B cell (primary cell): ENCODE measurements around the gene EHMT2. TPM values are rescaled to one million over a fixed set of nuclear protein-coding genes. Genes with fewer than 3 reads are reported as not detected.
A peak's percentile ranks its signal among the peaks of the same experiment; 100 is the strongest.

ENCODE experiments used
- ATAC-seq: fragments of 200-7000 bp; cut with Tn5 transposase; one replicate; pipeline ENCODE4 v1.10.0; 2021; ENCODE audit warnings: low read depth, mild to moderate bottlenecking, moderate number of reproducible peaks, moderate library complexity
- CTCF ChIA-PET: fragments of 350-600 bp; sonication (Branson Sonifier 250); formaldehyde crosslinking; loops from one replicate; lab custom pipeline; 2021; ENCODE audit warnings: antibody characterized with exemption, inconsistent platforms; lab: Charles Lee
- POLR2A ChIA-PET: fragments of 350-600 bp; sonication (Branson Sonifier 250); formaldehyde crosslinking; loops from one replicate; lab custom pipeline; 2021; ENCODE audit warnings: antibody characterized with exemption; lab: Charles Lee
- DNase-seq: peaks from one replicate; pipeline ENCODE4 v3.0.0; 2013
- H2AFZ ChIP-seq: 2 replicates; pipeline ENCODE4 v1.6.1; 2012; ENCODE audit warnings: mild to moderate bottlenecking, low read depth, low read length; ENCODE audit not compliant: insufficient read depth, poor library complexity, severe bottlenecking
- H3K27ac ChIP-seq, 2 donors: 1 replicate in 1 of 2; 2 replicates in 1 of 2; pipeline ENCODE4 v1.5.1; 2012 to 2013; ENCODE audit warnings: low read length in 2 of 2, mild to moderate bottlenecking in 2 of 2, moderate library complexity in 1 of 2
- H3K27me3 ChIP-seq, 4 experiments: fragments of 200-600 bp in 1 of 4; sonication (generic) in 1 of 4; replicated peaks in 1 of 4; 1 replicate in 2 of 4; 2 replicates in 2 of 4; pipeline versions ENCODE4 v1.6.1 to v1.7.0; 2013 to 2016; ENCODE audit warnings: low read length in 3 of 4, mild to moderate bottlenecking in 2 of 4, mixed read lengths in 1 of 4, moderate library complexity in 1 of 4; ENCODE audit not compliant: insufficient read depth in 4 of 4, control insufficient read depth in 3 of 4; ENCODE audit errors: control extremely low read depth in 1 of 4
- H3K36me3 ChIP-seq, 2 experiments: replicated peaks in 1 of 2; 1 replicate in 1 of 2; 2 replicates in 1 of 2; pipeline versions ENCODE4 v1.6.1 to v1.7.1; 2013; ENCODE audit warnings: low read length in 1 of 2; ENCODE audit not compliant: insufficient read depth in 2 of 2, control insufficient read depth in 1 of 2; ENCODE audit errors: control extremely low read depth in 1 of 2, extremely low read depth in 1 of 2
- H3K4me1 ChIP-seq, 2 donors: fragments of 200-600 bp in 1 of 2; sonication (generic) in 1 of 2; 1 replicate in 1 of 2; 2 replicates in 1 of 2; pipeline versions ENCODE4 v1.5.1 to v1.6.1; 2013 to 2017; ENCODE audit warnings: low read length in 2 of 2; ENCODE audit not compliant: control insufficient read depth in 2 of 2, insufficient read depth in 2 of 2
- H3K4me2 ChIP-seq: replicated peaks from 2 replicates; pipeline ENCODE3; 2012; ENCODE audit warnings: mild to moderate bottlenecking, low read depth, low read length; ENCODE audit not compliant: poor library complexity, severe bottlenecking
- H3K4me3 ChIP-seq, 5 experiments: fragments of 200-600 bp in 1 of 5; sonication (generic) in 1 of 5; 1 replicate in 3 of 5; 2 replicates in 2 of 5; pipeline versions ENCODE4 v1.5.1 to v1.7.0; 2011 to 2016; ENCODE audit warnings: low read length in 4 of 5, mild to moderate bottlenecking in 4 of 5, low read depth in 2 of 5, control low read depth in 1 of 5, moderate library complexity in 1 of 5; ENCODE audit not compliant: insufficient read depth in 1 of 5; ENCODE audit errors: control extremely low read depth in 1 of 5, extremely low read depth in 1 of 5
- H3K79me2 ChIP-seq: fragments of 200-600 bp; sonication (generic); one replicate; pipeline ENCODE4 v1.6.0; 2016; ENCODE audit warnings: low read length; ENCODE audit not compliant: control insufficient read depth, insufficient read depth
- H3K9ac ChIP-seq: fragments of 200-600 bp; sonication (generic); 2 replicates; pipeline ENCODE4 v1.6.1; 2017; ENCODE audit warnings: mild to moderate bottlenecking, low read length, moderate library complexity
- H3K9me3 ChIP-seq, 3 donors: one replicate each; pipeline versions ENCODE4 v1.6.1 to v1.7.1; 2013; ENCODE audit warnings: low read length in 2 of 3; ENCODE audit not compliant: control insufficient read depth in 2 of 3, insufficient read depth in 1 of 3; ENCODE audit errors: control extremely low read depth in 1 of 3
- H4K20me1 ChIP-seq: 2 replicates; pipeline ENCODE4 v1.6.0; 2012; ENCODE audit warnings: mild to moderate bottlenecking, low read length; ENCODE audit not compliant: insufficient read depth, control insufficient read depth, poor library complexity, severe bottlenecking
- H3K27ac Mint-ChIP-seq: one replicate; pipeline ENCODE4 v1.8.0; 2021; ENCODE audit warnings: mixed read lengths
- H3K27me3 Mint-ChIP-seq: one replicate; pipeline ENCODE4 v1.8.0; 2021; ENCODE audit warnings: mixed read lengths
- H3K4me1 Mint-ChIP-seq: one replicate; pipeline ENCODE4 v1.8.0; 2021; ENCODE audit warnings: mixed read lengths
- H3K4me3 Mint-ChIP-seq: one replicate; pipeline ENCODE4 v1.8.0; 2021; ENCODE audit warnings: mixed read lengths
- H3K9me3 Mint-ChIP-seq: one replicate; pipeline ENCODE4 v1.8.0; 2022; ENCODE audit warnings: mixed read lengths; ENCODE audit not compliant: insufficient read depth
- EZH2 ChIP-seq: IDR thresholded peaks from 2 replicates; pipeline ENCODE4 v1.6.1; 2012; ENCODE audit warnings: borderline replicate concordance, low read depth, mild to moderate bottlenecking, moderate library complexity, low read length; ENCODE audit not compliant: insufficient read depth, poor library complexity, severe bottlenecking
- WGBS: methylation state at CpG from one replicate; pipeline ENCODE4 v1.1.5; 2013; ENCODE audit warnings: missing lambda C conversion rate; ENCODE audit not compliant: insufficient coverage; 5-methylcytosine and 5-hydroxymethylcytosine counted together
- intact Hi-C: fragments of 100-400 bp; cut with micrococcal nuclease; formaldehyde crosslinking; loops from one replicate; pipeline ENCODE4 v1.10.0; 2022
- polyA plus RNA-seq: library from polyadenylated mRNA; depleted of rRNA; stranded (reverse); fragments of >200 nt; gene quantifications from 2 replicates; pipeline ENCODE4 v1.2.3, GENCODE V29; 2012
- total RNA-seq, 2 donors: library from RNA; stranded (reverse); fragments of 120-200 nt in 1 of 2; gene quantifications; 1 replicate in 1 of 2; 2 replicates in 1 of 2; pipeline versions ENCODE4 v1.2.3 to v1.2.4, GENCODE V29; 2013 to 2022
- TF ChIP-seq, protein P1 (sequence below): fragments of 200-600 bp; IDR thresholded peaks from one replicate; pipeline ENCODE4 v1.8.0; 2022; ENCODE audit warnings: antibody characterized with exemption, mild to moderate bottlenecking

EHMT2 gene
- total and polyA plus RNA-seq, 2 donors (not counting 1 experiment from before 2014, with no cell fraction given): 86.1 to 108 TPM

DNA sequence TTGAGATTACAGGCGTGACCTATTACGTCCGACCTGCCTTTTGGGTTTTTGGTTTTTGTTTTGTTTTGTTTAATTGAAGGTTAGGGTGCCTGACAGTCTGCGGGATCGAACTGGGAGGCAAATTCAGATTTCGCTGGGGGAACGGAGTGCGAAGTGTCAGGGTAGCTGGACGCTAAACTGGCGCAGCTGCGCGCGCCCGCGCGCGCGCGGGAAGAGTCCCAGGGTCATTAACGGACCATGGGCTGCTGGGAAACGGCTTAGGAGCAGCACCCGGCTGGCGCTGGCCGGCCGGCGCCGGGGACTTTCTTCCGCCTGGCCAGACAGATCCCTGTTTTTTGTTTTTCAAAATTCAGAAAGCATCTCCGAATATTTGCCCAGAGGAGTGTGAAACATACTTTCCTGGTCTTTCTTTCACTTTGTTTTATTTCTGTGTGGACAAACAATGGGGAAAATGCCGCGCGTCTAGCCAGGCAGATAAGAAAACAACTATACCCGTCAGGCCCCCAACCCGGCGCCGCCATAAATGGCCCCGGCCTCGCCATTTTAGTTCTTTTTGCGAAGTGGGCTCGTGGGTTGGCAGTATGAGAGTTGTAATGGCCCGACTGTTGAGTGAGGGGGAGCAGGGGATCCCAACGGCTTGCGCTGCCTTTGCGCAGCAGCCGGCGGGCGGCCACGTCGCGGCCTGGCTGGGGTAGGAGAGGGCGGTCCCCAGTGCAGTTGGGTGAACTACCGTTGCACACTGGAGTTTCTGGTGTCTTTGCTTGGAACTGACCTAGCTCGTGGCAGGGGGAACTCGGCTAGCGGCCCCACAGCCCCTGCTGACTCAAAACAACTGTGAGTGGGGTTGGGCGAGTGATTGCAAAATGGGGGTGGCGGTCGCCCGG lies 62.9 kb downstream of the EHMT2 start:
- Mint-ChIP-seq H3K27ac (peak overlapping the region; percentile 92), H3K4me1 (peaks cover 56% of the 10 kb centered on the region), H3K27me3 (no peaks in the 10 kb centered on the region), H3K4me3 (peak overlapping the region; percentile 87), H3K9me3 (no peaks in the 10 kb centered on the region)
- H3K4me3 ChIP-seq: peak overlapping the region; percentile 85 to 95 (median 90)
- H3K9me3 ChIP-seq: no peaks in the 10 kb centered on the region
- DNase-seq (peak; percentile 91), ATAC-seq (peak; percentile 61)
- peaks cover 0 to 28% of the 10 kb centered on the region in 2 experiments for H3K36me3 ChIP-seq
- H3K27me3 ChIP-seq: no peaks in the 10 kb centered on the region
- POLR2A ChIA-PET: interaction anchor here (0.6 to 2.1 kb wide), 11 partner anchors 8 to 393 kb away, joined by 3 to 15 read pairs (median 4); partner anchors contain the start of genes BAG6, LSM2, NEU1 and PRRC2A
- TF ChIP-seq EZH2: no peak
- TF ChIP-seq, protein P1, sequence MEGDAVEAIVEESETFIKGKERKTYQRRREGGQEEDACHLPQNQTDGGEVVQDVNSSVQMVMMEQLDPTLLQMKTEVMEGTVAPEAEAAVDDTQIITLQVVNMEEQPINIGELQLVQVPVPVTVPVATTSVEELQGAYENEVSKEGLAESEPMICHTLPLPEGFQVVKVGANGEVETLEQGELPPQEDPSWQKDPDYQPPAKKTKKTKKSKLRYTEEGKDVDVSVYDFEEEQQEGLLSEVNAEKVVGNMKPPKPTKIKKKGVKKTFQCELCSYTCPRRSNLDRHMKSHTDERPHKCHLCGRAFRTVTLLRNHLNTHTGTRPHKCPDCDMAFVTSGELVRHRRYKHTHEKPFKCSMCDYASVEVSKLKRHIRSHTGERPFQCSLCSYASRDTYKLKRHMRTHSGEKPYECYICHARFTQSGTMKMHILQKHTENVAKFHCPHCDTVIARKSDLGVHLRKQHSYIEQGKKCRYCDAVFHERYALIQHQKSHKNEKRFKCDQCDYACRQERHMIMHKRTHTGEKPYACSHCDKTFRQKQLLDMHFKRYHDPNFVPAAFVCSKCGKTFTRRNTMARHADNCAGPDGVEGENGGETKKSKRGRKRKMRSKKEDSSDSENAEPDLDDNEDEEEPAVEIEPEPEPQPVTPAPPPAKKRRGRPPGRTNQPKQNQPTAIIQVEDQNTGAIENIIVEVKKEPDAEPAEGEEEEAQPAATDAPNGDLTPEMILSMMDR: no peak
- H3K79me2 ChIP-seq: peaks cover 55% of the 10 kb centered on the region
- H2AFZ ChIP-seq: peak overlapping the region; percentile 90
- under 1% methylated on average over 52 of the region's 59 CpGs for WGBS
- peak overlapping the region; percentile 90 for H3K9ac ChIP-seq
- CTCF ChIA-PET: interaction anchor here (0.6 to 2.4 kb wide), 9 partner anchors 28 to 284 kb away, joined by 3 to 8 read pairs (median 4); partner anchors contain the start of genes LSM2 and NEU1
- H4K20me1 ChIP-seq: peaks cover 15% of the 10 kb centered on the region
- H3K27ac ChIP-seq: peak overlapping the region; percentile 97 to 98
- peak overlapping the region; percentile 73 for H3K4me2 ChIP-seq
- H3K4me1 ChIP-seq: peaks cover 44 to 75% of the 10 kb centered on the region in 2 donors
- intact Hi-C loops: loop anchor here (1.0 to 10.0 kb wide), 9 partner anchors 28 to 342 kb away; partner anchors contain the start of genes BAG6, DXO, EHMT2 and NEU1
